ENCODE data around the gene EVI5L.

Gene EVI5L

DNA sequence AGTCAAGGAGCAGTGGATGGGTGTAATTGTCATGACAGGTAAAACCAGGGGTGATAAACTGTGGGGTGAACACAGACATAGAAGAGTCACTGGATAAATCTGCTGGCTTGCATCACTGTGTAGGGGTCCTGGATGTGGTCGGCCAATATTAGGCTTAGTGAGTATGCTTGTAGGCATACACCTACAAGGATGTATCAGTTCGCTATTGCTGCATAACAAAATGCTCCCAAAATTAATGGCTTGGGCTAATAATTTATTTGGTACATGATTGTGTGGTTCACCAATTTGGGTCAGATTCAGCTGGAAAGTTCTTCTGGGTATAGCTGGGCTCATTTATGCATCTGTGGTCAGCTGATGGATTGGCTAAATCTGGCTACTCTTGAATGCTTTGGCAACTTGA, 11.2 kb upstream of the EVI5L start:
- no peak for DNase-seq

- DNase-seq: no peak
Observed at GRCh38 chr19:7819337-7819736, 10.7 kb upstream of the EVI5L start.

DNA sequence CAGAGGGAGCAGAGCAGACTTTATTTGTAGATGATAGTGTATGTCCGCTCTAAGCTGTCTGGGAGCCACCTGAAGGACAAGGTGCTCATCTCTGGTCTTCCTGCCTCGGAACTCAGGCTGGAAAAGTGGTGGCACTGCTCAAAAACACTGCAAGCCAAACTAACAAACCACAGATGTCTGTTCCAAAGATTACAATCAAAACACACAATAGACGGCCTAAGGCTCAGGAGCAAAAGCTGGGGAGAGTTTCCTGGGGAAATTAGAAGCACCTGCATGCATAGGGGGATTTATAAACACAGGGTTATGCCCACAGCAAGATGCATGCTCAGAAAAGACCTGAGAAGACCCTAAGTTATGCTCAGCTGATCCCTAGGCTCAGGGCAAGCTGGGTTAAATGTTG, 9.4 kb upstream of the EVI5L start:
- no peak for DNase-seq

DNA sequence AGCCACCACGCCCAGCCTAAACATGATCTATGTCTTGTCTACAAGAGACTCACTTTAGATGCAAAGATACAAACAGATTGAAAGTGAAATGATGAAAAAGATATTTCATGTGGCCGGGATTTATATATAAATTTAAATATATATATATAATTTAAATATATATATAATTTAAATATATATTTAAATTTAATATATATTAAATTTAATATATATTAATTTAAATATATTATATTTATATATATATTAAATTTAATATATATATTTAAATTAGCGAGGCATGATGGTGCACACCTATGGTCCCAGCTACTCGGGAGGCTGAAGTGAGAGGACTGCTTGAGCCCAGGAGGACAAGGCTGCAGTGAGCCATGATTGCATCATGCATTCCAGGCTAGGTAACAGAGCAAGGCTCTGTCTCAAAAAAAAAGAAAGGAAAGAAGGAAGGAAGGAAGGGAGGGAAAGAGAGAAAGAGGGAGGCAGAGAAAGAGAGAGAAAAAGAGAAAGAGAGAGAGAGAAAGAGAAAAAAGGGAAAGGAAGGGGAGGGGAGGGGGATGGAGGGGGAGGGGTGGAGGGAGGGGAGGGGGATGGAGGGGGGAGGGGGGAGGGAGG, 7.0 kb upstream of the EVI5L start:
- no peak for DNase-seq

- no peak for DNase-seq
Observed at GRCh38 chr19:7823686-7824301, 6.2 kb upstream of the EVI5L start.

DNA sequence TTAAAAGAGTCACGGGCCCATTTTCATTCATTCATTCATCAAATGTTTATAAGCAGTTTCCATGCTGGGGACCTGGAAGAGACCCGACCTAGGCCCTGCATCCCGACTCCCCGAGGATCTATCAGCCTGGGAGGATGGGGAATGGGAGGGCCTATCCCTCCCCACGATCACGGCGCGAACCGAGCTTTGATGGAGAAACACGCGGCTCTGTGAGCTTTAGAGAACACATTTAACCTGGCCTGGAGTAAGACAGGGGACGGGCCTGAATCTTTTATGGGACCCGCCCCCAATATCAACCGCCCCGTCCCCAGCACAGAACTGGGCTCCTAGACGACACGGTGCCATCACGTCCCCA, 875 bp upstream of the EVI5L start:
- no peak for DNase-seq

DNA sequence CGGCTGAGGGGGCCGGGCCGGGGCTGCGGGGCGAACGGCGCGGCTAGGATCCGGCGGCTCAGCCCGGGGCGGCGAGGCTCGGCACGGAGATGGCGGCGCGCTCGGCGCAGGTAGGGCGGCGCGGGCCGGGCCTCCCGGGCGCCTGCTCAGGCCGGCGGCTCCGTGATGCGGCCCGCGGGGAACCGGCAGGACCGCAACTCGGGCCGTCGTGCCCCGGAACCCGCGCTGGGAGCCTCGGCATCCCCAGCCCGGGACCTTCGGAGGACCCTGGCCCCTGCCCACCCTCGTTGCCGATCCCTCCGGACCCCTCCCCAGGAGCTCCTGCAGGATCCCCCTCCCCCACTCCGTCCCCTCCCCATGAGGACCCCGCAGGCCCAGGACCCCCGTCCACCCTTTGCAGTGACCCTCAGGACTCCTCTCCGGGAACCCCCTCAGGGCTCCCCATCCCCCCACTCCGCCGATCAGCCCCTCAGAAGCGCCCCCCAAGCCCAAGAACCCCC, 304 bp downstream of the EVI5L start:
- no peak for DNase-seq

DNA sequence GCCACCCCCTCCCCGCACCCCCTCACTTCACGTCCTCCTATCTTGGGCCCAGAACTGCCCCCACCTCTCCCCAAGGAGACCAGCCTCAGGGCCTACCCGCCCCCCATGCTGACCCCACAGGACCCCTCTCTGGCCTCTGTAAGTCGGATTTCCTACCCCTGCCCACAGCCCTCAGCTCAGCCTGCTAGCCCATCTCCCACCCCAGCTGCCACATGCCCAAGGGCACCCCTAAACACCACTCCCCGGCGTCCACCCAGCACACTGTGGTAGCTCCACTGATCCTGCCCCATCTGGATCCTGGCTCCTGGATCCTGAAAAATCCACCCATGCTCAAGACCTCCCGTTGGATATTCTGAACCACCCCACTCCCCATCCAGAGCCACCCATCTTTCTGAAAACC, 805 bp downstream of the EVI5L start:
- no peak for DNase-seq

DNA sequence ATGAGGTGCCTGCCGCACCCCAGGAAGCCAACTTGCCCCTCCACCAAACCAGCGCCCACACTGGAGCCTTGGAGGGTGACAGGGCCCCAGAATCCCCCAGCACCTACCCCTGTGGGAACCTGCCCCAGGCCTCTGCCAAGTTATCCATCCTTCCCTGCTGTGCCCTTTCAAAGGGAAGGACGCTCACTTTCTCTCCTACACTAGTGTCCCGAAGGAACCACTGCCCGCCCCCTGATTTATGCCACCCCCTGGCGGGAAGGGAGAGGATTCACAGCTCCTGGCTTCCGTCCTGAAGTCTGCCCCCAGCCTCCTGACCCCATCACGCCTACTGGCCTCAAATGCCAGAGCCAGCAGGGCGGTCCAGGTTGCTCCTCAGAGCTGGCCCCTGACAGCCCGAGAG, 1.4 kb downstream of the EVI5L start:
- DNase-seq: no peak

- no peak for DNase-seq
Observed at GRCh38 chr19:7832009-7832408, 2.0 kb downstream of the EVI5L start.

- no peak for DNase-seq
Observed at GRCh38 chr19:7832781-7833180, 2.8 kb downstream of the EVI5L start.

DNA sequence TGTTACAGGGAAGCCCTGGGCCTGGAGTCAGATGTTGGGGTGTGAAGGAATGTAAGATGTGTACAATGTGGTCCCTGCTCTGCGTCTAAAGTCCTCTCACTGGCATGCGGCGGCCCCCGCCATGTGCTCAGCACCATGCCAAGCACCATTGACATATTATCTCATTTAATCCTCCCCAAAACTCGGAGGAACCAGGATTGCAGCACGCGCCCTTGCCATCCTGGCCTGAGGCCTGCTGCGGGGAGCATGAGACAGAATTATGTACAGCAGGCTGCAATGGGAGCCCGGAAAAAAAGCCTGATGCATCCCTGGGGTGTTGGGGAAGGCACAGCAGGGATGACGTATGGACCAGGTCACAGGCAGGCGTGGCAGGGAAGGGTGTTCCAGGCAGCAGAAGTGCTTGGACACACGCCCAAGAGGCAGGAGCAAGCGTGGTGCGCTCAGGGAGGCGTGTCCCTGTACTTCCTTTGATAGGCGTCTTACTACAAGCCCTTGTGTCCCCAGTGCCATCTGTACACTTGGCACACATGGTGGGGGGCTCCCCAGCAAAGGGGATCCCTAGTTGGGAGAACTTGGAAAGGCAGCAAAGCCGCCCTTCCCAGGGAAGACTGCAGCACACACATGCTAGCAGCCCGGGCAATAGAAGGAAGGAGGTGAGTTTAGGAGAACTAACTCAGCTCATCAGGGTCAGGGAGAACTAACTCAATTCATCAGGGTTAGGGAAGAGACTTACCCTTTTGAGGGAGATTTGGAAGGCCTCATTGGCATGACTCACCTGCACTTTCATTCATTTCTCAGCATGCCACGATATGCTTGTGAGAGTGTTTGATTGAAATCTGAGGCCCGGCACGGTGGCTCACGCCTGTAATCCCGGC, 3.4 kb downstream of the EVI5L start:
- no peak for DNase-seq

DNA sequence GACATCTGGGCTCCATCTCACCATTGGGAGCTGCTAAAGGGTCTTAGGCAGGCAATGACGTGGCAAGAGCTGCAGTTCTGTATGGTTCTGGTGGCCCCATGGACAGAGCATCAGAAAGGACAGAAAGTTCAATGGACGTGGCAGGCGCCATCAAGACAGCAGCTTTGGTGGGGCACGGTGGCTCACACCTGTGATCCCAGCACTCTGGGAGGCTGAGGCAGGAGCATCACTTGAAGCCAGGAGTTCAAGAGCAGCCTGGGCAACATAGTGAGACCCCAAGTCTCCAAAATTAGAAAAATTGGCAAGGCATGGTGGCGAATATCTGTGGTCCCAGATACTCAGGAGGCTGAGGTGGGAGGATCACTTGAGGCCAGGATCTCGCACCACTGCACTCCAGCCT, 9.5 kb downstream of the EVI5L start:
- no peak for DNase-seq

- no peak for DNase-seq
Observed at GRCh38 chr19:7840629-7841028, 10.6 kb downstream of the EVI5L start.

- DNase-seq: no peak
Observed at GRCh38 chr19:7841751-7842660, 12.0 kb downstream of the EVI5L start.

- no peak for DNase-seq
Observed at GRCh38 chr19:7842661-7843294, 12.8 kb downstream of the EVI5L start.

GRCh38 chr19:7843521-7843920, 13.5 kb downstream of the EVI5L start:
- DNase-seq: no peak

DNA sequence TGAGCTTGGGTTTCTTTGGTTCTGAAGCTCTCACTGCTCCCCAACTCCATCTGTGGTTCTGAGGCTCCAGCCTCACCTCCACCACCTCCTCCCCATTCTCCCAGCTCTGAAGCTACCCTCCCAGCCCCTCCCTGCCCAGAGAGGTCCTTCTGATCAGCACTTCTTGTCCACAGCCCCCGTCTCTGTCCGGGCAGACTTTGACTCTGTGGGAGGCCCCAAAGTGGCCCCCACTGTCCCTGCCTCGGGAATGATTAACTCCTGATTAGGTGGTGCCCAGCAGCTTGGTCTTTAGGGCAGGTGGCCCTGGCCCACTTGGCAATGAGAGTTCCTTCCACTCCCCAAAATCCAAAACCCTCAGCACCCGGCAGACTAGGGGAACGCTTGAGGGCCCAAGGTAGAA, 14.4 kb downstream of the EVI5L start:
- DNase-seq: no peak

- no peak for DNase-seq
Observed at GRCh38 chr19:7844951-7845350, 14.9 kb downstream of the EVI5L start.

DNA sequence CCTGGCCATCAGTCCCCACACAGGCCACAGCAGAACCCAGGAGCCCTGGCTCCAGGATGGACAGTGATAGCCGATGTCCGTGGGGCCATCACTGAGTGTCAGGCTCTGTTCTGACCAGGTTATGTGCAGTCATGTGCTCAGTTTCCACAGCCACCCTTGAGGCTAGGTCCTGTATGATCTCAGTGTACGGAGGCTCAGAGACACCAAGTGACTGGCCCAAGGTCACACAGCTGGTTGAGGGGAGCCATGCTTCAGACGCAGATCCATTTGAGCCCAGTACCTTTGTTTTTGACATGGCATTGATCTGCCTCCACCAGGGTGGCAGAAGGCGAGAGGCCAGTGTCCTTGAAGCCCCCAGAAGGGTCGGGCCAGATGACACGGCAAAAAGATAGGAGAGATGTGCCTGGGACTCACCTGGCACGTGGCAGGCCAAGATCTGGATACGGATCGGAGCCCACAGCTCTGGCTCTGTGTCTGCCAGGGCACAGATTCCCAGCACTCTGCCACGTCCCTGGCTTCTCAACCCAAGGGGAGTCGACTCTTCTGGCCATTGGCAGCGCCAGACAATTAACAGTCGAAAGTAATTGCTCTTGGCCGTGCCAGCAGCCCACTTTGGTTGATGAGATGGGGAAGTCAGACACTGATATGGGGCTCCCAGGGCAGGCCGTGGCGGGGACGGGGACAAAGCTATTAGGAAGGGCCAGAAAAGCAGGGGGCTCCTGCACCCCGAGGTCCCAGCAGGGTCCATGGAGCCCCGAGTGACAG, 15.6 kb downstream of the EVI5L start:
- no peak for DNase-seq

- no peak for DNase-seq
Observed at GRCh38 chr19:7846155-7846646, 16.2 kb downstream of the EVI5L start.

- DNase-seq: no peak
Observed at GRCh38 chr19:7847664-7848063, 17.6 kb downstream of the EVI5L start.

Measured in NCI-H345 (cell line).